Stimulated activated CD4-positive, alpha-beta T cell treated with anti-CD3 and anti-CD28 coated beads, Interleukin-15, amount 100 ng/mL, for 1 hour (primary cell): Measurements from ENCODE around the gene GIPC2.
"Not testable (repeated sequence)": the region's sequence is repeated elsewhere in the genome, so short reads cannot be mapped to it uniquely, and the experiment has no call there.

ENCODE experiments used
- DNase-seq, 2 donors: peaks; one replicate each; pipeline ENCODE4 v3.0.0-alpha.2; 2020; ENCODE audit warnings: low read depth in 1 of 2, low spot score in 1 of 2

The GIPC2 gene

GRCh38 chr1:78093560-78093959, 47.8 kb downstream of the GIPC2 start:
- DNase-seq = no peak

- no peak for DNase-seq
These were observed 48.9 kb downstream of the GIPC2 start for GRCh38 chr1:78094639-78095038.

- no peak for DNase-seq
These were observed 49.8 kb downstream of the GIPC2 start for GRCh38 chr1:78095593-78095992.

- DNase-seq = no peak
These were observed 50.3 kb downstream of the GIPC2 start for GRCh38 chr1:78096017-78096416.

- DNase-seq = no peak
These were observed 51.2 kb downstream of the GIPC2 start for GRCh38 chr1:78096976-78097375.

GRCh38 chr1:78101051-78101450, 55.3 kb downstream of the GIPC2 start:
- DNase-seq = no peak

- no peak for DNase-seq
These were observed 55.7 kb downstream of the GIPC2 start for GRCh38 chr1:78101514-78101913.

- DNase-seq = no peak
These were observed 56.3 kb downstream of the GIPC2 start for GRCh38 chr1:78102082-78102481.

GRCh38 chr1:78102916-78103315, 57.1 kb downstream of the GIPC2 start:
- DNase-seq = no peak

GRCh38 chr1:78104322-78104721, 58.6 kb downstream of the GIPC2 start:
- DNase-seq = no peak

GRCh38 chr1:78109659-78110058, 63.9 kb downstream of the GIPC2 start:
- DNase-seq = not testable (repeated sequence)

- no peak for DNase-seq
These were observed 67.6 kb downstream of the GIPC2 start for GRCh38 chr1:78113156-78113916.

GRCh38 chr1:78114034-78114956, 68.5 kb downstream of the GIPC2 start:
- peak in 1 of 2 donors; percentile 6 for DNase-seq

GRCh38 chr1:78120485-78120884, 74.7 kb downstream of the GIPC2 start:
- not testable (repeated sequence) for DNase-seq

- no peak for DNase-seq
These were observed 75.9 kb downstream of the GIPC2 start for GRCh38 chr1:78121710-78122109.

GRCh38 chr1:78122389-78122788, 76.6 kb downstream of the GIPC2 start:
- DNase-seq = no peak

- DNase-seq = no peak
These were observed 80.7 kb downstream of the GIPC2 start for GRCh38 chr1:78126506-78126905.

- DNase-seq = no peak
These were observed 86.6 kb downstream of the GIPC2 start for GRCh38 chr1:78132174-78132947.

GRCh38 chr1:78132948-78133322, 87.2 kb downstream of the GIPC2 start:
- DNase-seq = no peak

- DNase-seq = no peak
These were observed 90.9 kb downstream of the GIPC2 start for GRCh38 chr1:78136680-78137079.

- no peak for DNase-seq
These were observed 95.9 kb downstream of the GIPC2 start for GRCh38 chr1:78141531-78142231.
